ENCODE measurements around the gene TGFBR3L.

- no peak for TF ChIP-seq CTCF (IDR thresholded peaks at IDR 0.05)
- TF ChIP-seq POLR2A (IDR thresholded peaks at IDR 0.05; ENCODE audit: low read depth) = no peak
These were observed 4.2 kb downstream of the TGFBR3L start for GRCh38 chr19:7918615-7919421.

Measured in esophagus muscularis mucosa (tissue), 3 donors.